Loucy (cell line): Measurements from ENCODE around the gene RCN2.
A peak's percentile ranks its signal among the peaks of the same experiment; 100 is the strongest.

Source experiments
- H2AFZ ChIP-seq: fragments of 200-600 bp; sonication (generic); 2 replicates; pipeline ENCODE4 v1.6.0; 2016; ENCODE audit warnings: antibody characterized with exemption, mild to moderate bottlenecking, low read length, moderate library complexity
- H3F3A ChIP-seq: fragments of 200-600 bp; 2 replicates; pipeline ENCODE4 v1.6.0; 2016; ENCODE audit warnings: antibody characterized with exemption, low read depth, mild to moderate bottlenecking
- H3K27me3 ChIP-seq: fragments of 200-600 bp; sonication (generic); 2 replicates; pipeline ENCODE4 v1.6.1; 2014; ENCODE audit warnings: low read length, mild to moderate bottlenecking; ENCODE audit not compliant: insufficient read depth, poor library complexity, severe bottlenecking
- H3K36me3 ChIP-seq: fragments of 200-600 bp; sonication (generic); 2 replicates; pipeline ENCODE4 v1.6.1; 2016; ENCODE audit warnings: low read length; ENCODE audit not compliant: insufficient read depth
- H3K4me1 ChIP-seq: fragments of 200-600 bp; sonication (generic); 2 replicates; pipeline ENCODE4 v1.5.1; 2014; ENCODE audit warnings: low read length, mild to moderate bottlenecking; ENCODE audit not compliant: insufficient read depth, poor library complexity, severe bottlenecking
- H3K4me2 ChIP-seq: fragments of 200-600 bp; sonication (generic); 2 replicates; pipeline ENCODE4 v1.6.0; 2014; ENCODE audit warnings: antibody characterized with exemption, low read length, low read depth, mild to moderate bottlenecking; ENCODE audit not compliant: poor library complexity, severe bottlenecking
- H3K4me3 ChIP-seq: fragments of 200-600 bp; sonication (generic); 2 replicates; pipeline ENCODE4 v1.5.1; 2014; ENCODE audit warnings: low read length, mild to moderate bottlenecking, mixed read lengths; ENCODE audit not compliant: poor library complexity, severe bottlenecking
- H3K79me2 ChIP-seq: fragments of 200-600 bp; sonication (generic); 2 replicates; pipeline ENCODE4 v1.6.1; 2014; ENCODE audit warnings: low read length; ENCODE audit not compliant: insufficient read depth
- H3K9ac ChIP-seq: fragments of 200-600 bp; sonication (generic); 2 replicates; pipeline ENCODE4 v1.6.0; 2014; ENCODE audit warnings: mild to moderate bottlenecking, low read depth, low read length, moderate library complexity; ENCODE audit not compliant: poor library complexity, severe bottlenecking
- H3K9me2 ChIP-seq: fragments of 200-600 bp; sonication (generic); replicated peaks from 2 replicates; pipeline ENCODE4 v1.6.1; 2016; ENCODE audit warnings: low read depth, low read length, mixed read lengths
- H3K9me3 ChIP-seq: fragments of 200-600 bp; sonication (generic); 2 replicates; pipeline ENCODE4 v1.6.1; 2014; ENCODE audit warnings: mild to moderate bottlenecking, antibody characterized with exemption, low read length, low read depth; ENCODE audit not compliant: insufficient read depth
- H4K20me1 ChIP-seq: fragments of 200-600 bp; sonication (generic); 2 replicates; pipeline ENCODE4 v1.6.0; 2014; ENCODE audit warnings: antibody characterized with exemption, low read length, mild to moderate bottlenecking; ENCODE audit not compliant: insufficient read depth, poor library complexity, severe bottlenecking
- CTCF ChIP-seq: fragments of 200-600 bp; sonication (generic); conservative IDR thresholded peaks from 2 replicates; pipeline ENCODE4 v1.5.1; 2014; ENCODE audit warnings: mild to moderate bottlenecking, antibody characterized with exemption, low read length
- EZH2phosphoT487 ChIP-seq: fragments of 200-600 bp; IDR thresholded peaks from 2 replicates; pipeline ENCODE4 v1.6.1; 2018; ENCODE audit warnings: antibody characterized with exemption, mild to moderate bottlenecking, moderate library complexity, borderline replicate concordance

RCN2 gene

GRCh38 chr15:76945494-76946093 is 14.0 kb downstream of the RCN2 start:
- H3K4me2 ChIP-seq = no peak overlapping the region
- H4K20me1 ChIP-seq = no peaks in the 10 kb centered on the region
- H2AFZ ChIP-seq = no peak overlapping the region
- no peaks in the 10 kb centered on the region for H3K9me3 ChIP-seq
- peaks cover 9% of the 10 kb centered on the region for H3K4me1 ChIP-seq
- H3K79me2 ChIP-seq = no peaks in the 10 kb centered on the region
- H3K9me2 ChIP-seq = no peaks in the 10 kb centered on the region
- H3K27me3 ChIP-seq = no peaks in the 10 kb centered on the region
- H3K4me3 ChIP-seq = no peak overlapping the region
- no peak overlapping the region for H3K9ac ChIP-seq
- TF ChIP-seq CTCF (no peak), EZH2phosphoT487 (no peak)
- H3F3A ChIP-seq = no peaks in the 10 kb centered on the region
- peaks cover 37% of the 10 kb centered on the region for H3K36me3 ChIP-seq

DNA sequence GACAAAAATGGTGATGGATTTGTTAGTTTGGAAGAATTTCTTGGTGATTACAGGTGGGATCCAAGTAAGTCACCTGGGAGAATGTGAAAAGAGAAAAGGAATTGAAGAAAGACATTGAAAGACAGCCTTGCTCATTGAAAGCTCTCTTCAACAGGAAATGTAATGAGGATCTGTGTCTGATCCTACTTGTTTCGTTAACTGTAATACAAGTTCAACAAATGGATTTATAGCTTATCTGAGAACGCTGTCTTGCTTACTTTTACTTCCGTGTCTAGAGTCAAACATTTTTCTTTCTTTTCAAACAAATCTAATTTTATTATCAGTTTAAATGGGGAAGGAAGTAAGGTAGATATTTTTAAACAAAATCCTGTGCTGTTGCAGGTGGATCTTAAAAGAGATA is 15.9 kb downstream of the RCN2 start:
- H2AFZ ChIP-seq = no peak overlapping the region
- H3K4me1 ChIP-seq = peaks cover 15% of the 10 kb centered on the region
- no peaks in the 10 kb centered on the region for H3K9me3 ChIP-seq
- TF ChIP-seq CTCF = no peak
- TF ChIP-seq EZH2phosphoT487 = no peak
- H3K4me2 ChIP-seq = no peak overlapping the region
- no peak overlapping the region for H3K4me3 ChIP-seq
- H4K20me1 ChIP-seq = no peaks in the 10 kb centered on the region
- no peaks in the 10 kb centered on the region for H3K9me2 ChIP-seq
- peaks cover 40% of the 10 kb centered on the region for H3K36me3 ChIP-seq
- no peaks in the 10 kb centered on the region for H3F3A ChIP-seq
- no peak overlapping the region for H3K9ac ChIP-seq
- H3K27me3 ChIP-seq = no peaks in the 10 kb centered on the region
- H3K79me2 ChIP-seq = no peaks in the 10 kb centered on the region

DNA sequence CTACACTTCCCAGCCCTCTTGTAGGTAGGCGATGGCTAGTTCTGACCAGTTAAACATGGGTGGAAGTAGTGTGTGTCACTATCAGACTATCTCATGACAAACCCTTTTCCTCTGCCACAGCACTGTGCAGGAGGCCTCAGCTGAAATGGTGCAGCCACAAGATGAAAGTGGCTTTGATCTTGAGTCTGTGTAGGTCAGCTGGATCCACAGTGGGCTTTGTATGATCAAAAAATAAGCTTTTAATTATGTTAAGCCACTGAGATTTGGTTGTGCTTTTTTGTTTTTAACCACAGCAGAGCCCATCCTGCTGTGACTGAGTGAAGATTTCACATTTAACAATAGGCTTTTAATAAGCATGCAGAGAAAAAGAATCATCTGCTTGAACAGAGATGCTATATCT is 19.7 kb downstream of the RCN2 start:
- no peaks in the 10 kb centered on the region for H4K20me1 ChIP-seq
- H3K27me3 ChIP-seq = no peaks in the 10 kb centered on the region
- H3K9me3 ChIP-seq = no peaks in the 10 kb centered on the region
- H2AFZ ChIP-seq = no peak overlapping the region
- no peak for TF ChIP-seq CTCF
- TF ChIP-seq EZH2phosphoT487 = 0 out of 2 replicates have a peak, but pooled peaks have one; percentile 4
- no peaks in the 10 kb centered on the region for H3F3A ChIP-seq
- no peak overlapping the region for H3K4me3 ChIP-seq
- no peaks in the 10 kb centered on the region for H3K79me2 ChIP-seq
- no peak overlapping the region for H3K4me2 ChIP-seq
- H3K36me3 ChIP-seq = peaks cover 32% of the 10 kb centered on the region
- no peak overlapping the region for H3K9ac ChIP-seq
- no peaks in the 10 kb centered on the region for H3K9me2 ChIP-seq
- peaks cover 26% of the 10 kb centered on the region for H3K4me1 ChIP-seq
